ENCODE results near the gene SALL4.
"Not testable (repeated sequence)": the region's sequence is repeated elsewhere in the genome, so short reads cannot be mapped to it uniquely, and the experiment has no call there.

SALL4 gene

DNA sequence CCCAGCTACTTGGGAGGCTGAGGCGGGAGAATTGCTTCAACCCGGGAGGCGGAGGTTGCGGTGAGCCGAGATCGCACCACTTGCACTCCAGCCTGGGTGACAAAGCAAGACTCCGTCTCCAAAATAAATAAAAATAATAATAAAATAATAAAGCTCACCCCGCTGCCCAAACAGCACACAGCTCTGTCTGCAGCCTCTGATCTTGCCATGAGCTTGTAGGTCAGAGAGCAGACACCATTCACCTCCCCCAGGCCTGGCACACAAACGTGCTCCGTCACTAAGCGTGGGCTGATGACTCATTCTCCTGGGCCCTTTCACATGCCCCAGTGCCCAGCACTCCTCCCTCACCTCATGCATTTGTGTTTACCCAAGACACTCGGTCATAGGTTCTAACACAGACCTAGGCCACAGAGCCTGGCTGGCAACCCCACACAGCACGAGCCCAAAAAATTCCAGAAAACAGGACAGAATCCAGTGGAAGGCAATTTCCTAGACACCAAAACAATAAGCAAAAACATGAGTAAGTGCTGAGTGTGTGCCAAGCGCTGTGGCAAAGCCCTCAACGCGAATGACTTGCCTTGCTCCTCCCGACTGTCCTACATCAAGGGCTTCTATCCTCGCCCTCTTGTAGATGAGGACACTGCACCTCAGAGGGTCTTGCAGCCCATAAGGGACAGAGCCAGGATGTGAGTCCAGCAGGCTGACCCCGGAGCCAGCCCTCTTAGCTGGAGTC is 52.1 kb downstream of the SALL4 start:
- in situ Hi-C loops (cut with MboI; ENCODE audit: low sequenced_read_pairs, unreplicated experiment): no loop called here
- no peak for DNase-seq (ENCODE audit: low spot score)

DNA sequence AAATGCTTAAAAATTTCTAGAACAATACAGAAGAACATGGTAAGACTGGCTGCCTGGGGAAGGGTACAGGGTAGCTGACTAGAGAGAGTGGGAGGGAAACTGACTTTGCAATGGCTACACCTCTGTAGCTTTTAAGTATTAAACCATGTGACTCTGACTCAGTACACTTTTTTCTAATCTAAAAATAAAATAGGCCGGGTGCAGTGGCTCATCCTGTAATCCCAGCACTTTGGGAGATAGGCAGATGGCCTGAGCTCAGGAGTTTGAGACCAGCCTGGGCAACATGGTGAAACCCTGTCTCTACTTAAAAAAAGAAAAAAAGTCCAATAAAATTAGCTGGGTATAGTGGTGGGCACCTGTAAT is 52.7 kb downstream of the SALL4 start:
- in situ Hi-C loops (cut with MboI; ENCODE audit: low sequenced_read_pairs, unreplicated experiment): no loop called here
- TF ChIP-seq, protein P1, sequence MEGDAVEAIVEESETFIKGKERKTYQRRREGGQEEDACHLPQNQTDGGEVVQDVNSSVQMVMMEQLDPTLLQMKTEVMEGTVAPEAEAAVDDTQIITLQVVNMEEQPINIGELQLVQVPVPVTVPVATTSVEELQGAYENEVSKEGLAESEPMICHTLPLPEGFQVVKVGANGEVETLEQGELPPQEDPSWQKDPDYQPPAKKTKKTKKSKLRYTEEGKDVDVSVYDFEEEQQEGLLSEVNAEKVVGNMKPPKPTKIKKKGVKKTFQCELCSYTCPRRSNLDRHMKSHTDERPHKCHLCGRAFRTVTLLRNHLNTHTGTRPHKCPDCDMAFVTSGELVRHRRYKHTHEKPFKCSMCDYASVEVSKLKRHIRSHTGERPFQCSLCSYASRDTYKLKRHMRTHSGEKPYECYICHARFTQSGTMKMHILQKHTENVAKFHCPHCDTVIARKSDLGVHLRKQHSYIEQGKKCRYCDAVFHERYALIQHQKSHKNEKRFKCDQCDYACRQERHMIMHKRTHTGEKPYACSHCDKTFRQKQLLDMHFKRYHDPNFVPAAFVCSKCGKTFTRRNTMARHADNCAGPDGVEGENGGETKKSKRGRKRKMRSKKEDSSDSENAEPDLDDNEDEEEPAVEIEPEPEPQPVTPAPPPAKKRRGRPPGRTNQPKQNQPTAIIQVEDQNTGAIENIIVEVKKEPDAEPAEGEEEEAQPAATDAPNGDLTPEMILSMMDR (IDR thresholded peaks at IDR 0.05; ENCODE audit: borderline replicate concordance, control extremely low read depth, extremely low read depth, insufficient read depth, missing control alignments): no peak
- no peak for DNase-seq (ENCODE audit: low spot score)

More for the DNA sequence above, 52.1 kb downstream of the SALL4 start:
- TF ChIP-seq, protein P1 (IDR thresholded peaks at IDR 0.05; ENCODE audit: borderline replicate concordance, control extremely low read depth, extremely low read depth, insufficient read depth, missing control alignments): no peak

DNA sequence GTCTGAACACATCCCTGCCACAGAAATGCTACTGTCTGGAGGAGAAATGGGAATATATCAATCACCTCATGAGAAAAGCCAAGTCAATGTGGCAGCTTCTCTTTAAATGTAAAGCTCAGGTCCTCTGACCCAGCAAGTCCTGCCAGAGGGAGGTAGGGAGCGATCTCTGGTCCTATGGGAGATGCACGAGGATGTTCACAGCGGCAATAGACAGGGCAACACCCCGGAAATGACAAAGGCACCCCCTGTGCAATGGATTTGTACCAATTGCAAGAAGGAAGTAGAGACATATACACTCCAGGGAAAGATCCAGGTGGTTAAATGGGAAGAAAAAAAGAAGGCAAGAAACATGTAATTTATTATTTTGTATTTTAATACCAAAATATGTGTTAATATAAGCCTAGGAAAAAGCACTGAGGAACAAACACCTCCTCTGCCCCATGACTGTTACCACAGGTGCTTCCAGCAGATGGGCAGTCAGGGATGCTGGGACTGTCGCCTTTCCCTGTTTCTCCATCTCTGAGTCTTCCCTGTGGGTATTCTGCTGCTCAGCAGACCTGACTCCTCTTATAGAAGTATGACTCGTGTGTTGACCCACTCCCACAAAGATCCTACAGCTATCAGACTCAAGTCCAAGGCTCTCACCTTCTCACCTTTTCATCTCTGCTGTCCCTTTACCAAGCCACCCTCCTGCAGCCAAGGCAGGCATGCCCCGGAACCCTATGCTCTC is 55.0 kb downstream of the SALL4 start:
- TF ChIP-seq, protein P1 (IDR thresholded peaks at IDR 0.05; ENCODE audit: borderline replicate concordance, control extremely low read depth, extremely low read depth, insufficient read depth, missing control alignments): no peak
- in situ Hi-C loops (cut with MboI; ENCODE audit: low sequenced_read_pairs, unreplicated experiment): no loop called here
- DNase-seq (ENCODE audit: low spot score): no peak

DNA sequence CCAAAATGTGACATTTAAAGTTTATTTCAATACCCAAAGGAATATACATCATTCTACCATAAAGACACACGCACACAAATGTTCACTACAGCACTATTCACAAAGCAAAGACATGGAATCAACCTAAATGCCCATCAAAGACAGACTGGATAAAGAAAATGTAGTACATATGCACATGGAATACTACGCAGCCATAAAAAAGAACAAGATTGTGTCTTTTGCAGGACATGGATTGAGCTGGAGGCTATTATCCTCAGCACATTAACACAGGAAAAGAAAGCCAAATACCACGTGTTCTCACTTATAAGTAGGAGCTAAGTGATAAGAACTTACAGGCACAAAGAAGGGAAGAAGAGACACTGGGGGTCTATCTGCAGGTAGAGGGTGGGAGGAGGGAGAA is 56.5 kb downstream of the SALL4 start:
- TF ChIP-seq, protein P1 (IDR thresholded peaks at IDR 0.05; ENCODE audit: borderline replicate concordance, control extremely low read depth, extremely low read depth, insufficient read depth, missing control alignments): no peak
- in situ Hi-C loops (cut with MboI; ENCODE audit: low sequenced_read_pairs, unreplicated experiment): no loop called here
- DNase-seq (ENCODE audit: low spot score): no peak

DNA sequence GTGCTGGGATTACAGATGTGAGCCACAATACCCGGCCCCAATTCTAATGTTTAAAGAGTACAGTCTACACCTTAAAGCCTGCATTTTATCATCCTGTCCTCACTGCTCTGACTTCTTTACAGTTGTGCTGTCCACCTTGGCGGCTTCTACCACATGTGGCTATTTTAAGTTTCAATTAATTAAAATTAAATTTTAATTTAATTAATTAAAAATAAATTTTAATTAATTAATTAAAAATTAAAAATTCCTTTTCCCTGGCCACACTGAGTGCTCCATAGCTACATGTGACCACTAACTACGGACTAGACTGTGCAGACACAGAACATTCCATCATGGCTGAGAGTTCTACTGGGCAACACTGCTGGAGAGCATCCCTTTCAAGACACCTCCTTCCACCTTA is 61.5 kb downstream of the SALL4 start:
- DNase-seq (ENCODE audit: low spot score): no peak
- TF ChIP-seq, protein P1 (IDR thresholded peaks at IDR 0.05; ENCODE audit: borderline replicate concordance, control extremely low read depth, extremely low read depth, insufficient read depth, missing control alignments): no peak
- in situ Hi-C loops (cut with MboI; ENCODE audit: low sequenced_read_pairs, unreplicated experiment): no loop called here

DNA sequence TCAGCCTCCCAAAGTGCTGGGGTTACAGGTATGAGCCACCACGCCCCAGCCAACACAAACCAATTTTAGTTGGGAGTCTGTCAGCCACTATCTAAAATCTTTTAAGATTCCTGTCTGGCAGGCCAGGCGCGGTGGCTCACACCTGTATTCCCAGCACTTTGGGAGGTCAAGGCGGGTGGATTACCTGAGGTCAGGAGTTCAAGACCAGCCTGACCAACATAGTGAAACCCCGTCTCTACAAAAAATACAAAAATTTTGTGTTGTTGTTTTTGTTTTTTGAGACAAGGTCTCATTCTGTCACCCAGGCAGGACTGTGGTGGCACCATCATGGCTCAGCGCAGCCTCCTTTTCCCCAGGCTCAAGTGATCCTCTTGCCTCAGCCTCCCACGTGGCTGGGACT is 62.0 kb downstream of the SALL4 start:
- in situ Hi-C loops (cut with MboI; ENCODE audit: low sequenced_read_pairs, unreplicated experiment); DNase-seq (ENCODE audit: low spot score): not testable (repeated sequence)

DNA sequence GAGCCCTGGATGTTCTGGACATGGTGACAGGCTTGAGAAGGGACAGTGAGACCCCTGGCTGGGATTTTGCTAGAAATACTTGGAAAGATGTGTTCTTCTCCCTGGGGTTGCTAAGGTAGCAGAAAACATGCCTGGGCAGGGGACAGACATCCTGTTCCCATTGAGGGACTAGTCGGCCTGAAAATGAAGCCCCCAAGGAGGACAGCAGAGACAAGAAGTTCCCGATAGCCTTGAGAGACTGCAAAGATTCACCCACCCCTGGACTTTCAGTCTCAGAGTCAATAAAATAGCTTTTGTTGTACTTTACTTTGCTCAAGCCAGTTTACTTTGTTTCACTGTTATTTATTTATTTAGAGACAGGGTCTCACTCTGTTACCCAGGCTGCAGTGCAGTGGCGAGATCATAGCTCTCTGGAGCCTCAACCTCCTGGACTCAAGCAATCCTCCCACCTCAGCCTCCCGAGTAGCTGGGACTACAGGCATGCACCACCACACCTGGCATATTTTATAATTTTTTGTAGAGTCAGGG is 62.5 kb downstream of the SALL4 start:
- TF ChIP-seq, protein P1 (IDR thresholded peaks at IDR 0.05; ENCODE audit: borderline replicate concordance, control extremely low read depth, extremely low read depth, insufficient read depth, missing control alignments): no peak
- no peak for DNase-seq (ENCODE audit: low spot score)
- in situ Hi-C loops (cut with MboI; ENCODE audit: low sequenced_read_pairs, unreplicated experiment): no loop called here
